ENCODE data around the gene ANGPTL5. TPM values are rescaled to one million over a fixed set of nuclear protein-coding genes. Genes with fewer than 3 reads are reported as not detected.

ANGPTL5 gene
- polyA plus RNA-seq, 1 of the 3 experiments (the other 2 are of a cell fraction), result not detected

DNA sequence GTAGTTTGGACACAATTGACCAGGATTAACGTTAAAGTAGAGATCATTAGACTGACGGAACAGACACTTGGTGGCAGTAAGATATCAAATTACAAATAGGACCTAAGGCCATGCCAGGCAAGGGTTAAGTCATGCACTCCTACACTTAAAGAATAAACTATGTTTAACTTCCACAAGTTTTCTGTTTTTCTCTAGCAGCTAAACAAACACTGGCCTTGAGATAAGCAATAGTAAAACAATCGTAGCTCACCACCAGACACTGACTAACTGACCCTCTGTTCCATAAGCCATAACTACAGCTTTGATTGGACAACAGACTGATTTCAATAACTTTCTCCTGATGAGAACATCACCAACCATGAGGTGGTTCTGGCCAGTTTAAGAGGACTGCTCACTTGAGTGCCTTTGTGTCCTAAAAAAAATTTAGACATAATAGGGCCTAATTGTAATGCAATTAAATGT, 3.5 kb downstream of the ANGPTL5 start:
- Histone ChIP-seq H4K20me1 (ENCODE audit: insufficient read depth) (no peaks in the 10 kb centered on the region), H3K4me3 (ENCODE audit: low read depth in 2 of 2, low read length in 1 of 2) (no peak overlapping the region), H3K36me3 (replicated peaks in 1 of 2; ENCODE audit: control insufficient read depth in 1 of 2, insufficient read depth in 2 of 2, low read length in 1 of 2) (no peaks in the 10 kb centered on the region), H3F3A (replicated peaks; ENCODE audit: insufficient read depth) (peaks cover 21% of the 10 kb centered on the region), H3K9ac (no peak overlapping the region), H2AFZ (ENCODE audit: low read depth) (no peak overlapping the region), H3K4me2 (no peak overlapping the region), H3K27ac (ENCODE audit: low read depth in 2 of 2, low read length in 1 of 2) (no peak overlapping the region), H3K9me2 (no peaks in the 10 kb centered on the region), H3K79me2 (ENCODE audit: insufficient read depth) (no peaks in the 10 kb centered on the region), H3K27me3 (ENCODE audit: insufficient read depth) (no peaks in the 10 kb centered on the region), H3K4me1 (ENCODE audit: control insufficient read depth in 1 of 2, insufficient read depth in 2 of 2, low read depth in 1 of 2, low read length in 1 of 2) (peaks cover 0 to 7% of the 10 kb centered on the region in 2 experiments; a peak in 2 of 4 replicates), H3K9me3 (no peaks in the 10 kb centered on the region)
- WGBS (ENCODE audit: low lambda C conversion rate), result 74% methylated on average over 3 of the region's 3 CpGs
- no peak for DNase-seq
- ChIA-PET POLR2A (no interaction called here), CTCF (interaction anchor here (1.4 kb wide), 1 partner anchor 95 kb away, joined by 4 read pairs; no protein-coding TSS in a partner anchor)
- TF ChIP-seq FOSL2 (IDR thresholded peaks at IDR 0.05; ENCODE audit: borderline replicate concordance, low read depth), result no peak
- no peak for TF ChIP-seq RAD21 (IDR thresholded peaks at IDR 0.05; ENCODE audit: low read length)

DNA sequence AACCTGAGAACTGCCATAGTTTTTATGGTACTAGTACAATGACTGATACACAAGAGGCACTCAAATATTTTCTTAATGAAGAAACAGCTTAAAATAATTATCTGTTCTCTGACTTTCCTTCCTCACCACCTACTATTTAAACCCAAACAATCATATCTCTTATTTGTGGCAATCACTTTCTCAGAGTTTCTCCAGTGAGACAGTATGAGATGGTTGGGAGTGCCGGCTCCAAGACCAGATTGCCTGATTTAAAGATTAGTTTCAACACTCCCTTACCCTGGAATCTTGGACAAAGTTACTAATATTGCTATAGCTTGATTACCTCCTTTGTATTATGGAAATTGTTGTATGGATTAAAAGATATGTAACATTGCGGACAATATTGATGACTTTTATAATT, 7.2 kb downstream of the ANGPTL5 start:
- no peaks in the 10 kb centered on the region for H3K79me2 ChIP-seq (ENCODE audit: insufficient read depth)
- POLR2A ChIA-PET, result no interaction called here
- no peaks in the 10 kb centered on the region for H3K36me3 ChIP-seq (replicated peaks in 1 of 2; ENCODE audit: control insufficient read depth in 1 of 2, insufficient read depth in 2 of 2, low read length in 1 of 2)
- no peaks in the 10 kb centered on the region for H3K9me2 ChIP-seq
- H3K4me1 ChIP-seq (ENCODE audit: control insufficient read depth in 1 of 2, insufficient read depth in 2 of 2, low read depth in 1 of 2, low read length in 1 of 2), result peaks cover 0 to 4% of the 10 kb centered on the region in 2 experiments; a peak in 1 of 4 replicates
- peaks cover 3% of the 10 kb centered on the region for H3F3A ChIP-seq (replicated peaks; ENCODE audit: insufficient read depth)
- no peak overlapping the region for H3K27ac ChIP-seq (ENCODE audit: low read depth in 2 of 2, low read length in 1 of 2)
- H3K27me3 ChIP-seq (ENCODE audit: insufficient read depth), result no peaks in the 10 kb centered on the region
- H3K9ac ChIP-seq, result no peak overlapping the region
- 89% methylated on average over 2 of the region's 2 CpGs for WGBS (ENCODE audit: low lambda C conversion rate)
- no peak overlapping the region for H2AFZ ChIP-seq (ENCODE audit: low read depth)
- no peak overlapping the region for H3K4me3 ChIP-seq (ENCODE audit: low read depth in 2 of 2, low read length in 1 of 2)
- no peak overlapping the region for H3K4me2 ChIP-seq
- no peaks in the 10 kb centered on the region for H4K20me1 ChIP-seq (ENCODE audit: insufficient read depth)
- H3K9me3 ChIP-seq, result no peaks in the 10 kb centered on the region
- no peak for DNase-seq
- CTCF ChIA-PET, result interaction anchor here (2.1 kb wide), 1 partner anchor 48 kb away, joined by 8 read pairs; no protein-coding TSS in a partner anchor
- no peak for TF ChIP-seq EP300 (IDR thresholded peaks at IDR 0.05; ENCODE audit: borderline replicate concordance in 1 of 2, low read depth in 1 of 2, low read length in 1 of 2)
- TF ChIP-seq RCOR1 (IDR thresholded peaks at IDR 0.05; ENCODE audit: low read length), result no peak
- no peak for TF ChIP-seq EZH2phosphoT487 (IDR thresholded peaks at IDR 0.05; ENCODE audit: borderline replicate concordance, low read depth)
- no peak for TF ChIP-seq IRF3 (IDR thresholded peaks at IDR 0.05; ENCODE audit: low read depth, low read length)
- no peak for TF ChIP-seq SMC3 (IDR thresholded peaks at IDR 0.05; ENCODE audit: low read depth, low read length)
- TF ChIP-seq REST (IDR thresholded peaks at IDR 0.05; ENCODE audit: low read depth, low read length), result no peak
- TF ChIP-seq MEF2A (IDR thresholded peaks at IDR 0.05; ENCODE audit: borderline replicate concordance, low read depth), result no peak
- TF ChIP-seq GATA2 (CRISPR knock-in tag; IDR thresholded peaks at IDR 0.05), result no peak

All from SK-N-SH (cell line).